ENCODE measurements around the gene SLIT1. TPM values are rescaled to one million over a fixed set of nuclear protein-coding genes. Genes with fewer than 3 reads are reported as not detected.

SLIT1 gene
- total RNA-seq, 1 donor = not detected

- H3K4me2 ChIP-seq (ENCODE audit: insufficient read depth, low read length) = no peak overlapping the region
- H3K9me3 ChIP-seq (ENCODE audit: low read depth, low read length) = no peaks in the 10 kb centered on the region
- no peak overlapping the region for H2AFZ ChIP-seq (ENCODE audit: low read length)
- no peak overlapping the region for H3K4me3 ChIP-seq (ENCODE audit: insufficient read depth, low read length)
- H3K36me3 ChIP-seq (ENCODE audit: insufficient read depth, low read length) = no peaks in the 10 kb centered on the region
- no peak for TF ChIP-seq CTCF (IDR thresholded peaks at IDR 0.05; ENCODE audit: extremely low read depth, low read depth, low read length)
- no peaks in the 10 kb centered on the region for H4K20me1 ChIP-seq (ENCODE audit: insufficient read depth, low read length)
- no peak for DNase-seq (ENCODE audit: insufficient read length, low spot score, missing footprints)
- H3K79me2 ChIP-seq (ENCODE audit: insufficient read depth, low read length) = no peaks in the 10 kb centered on the region
- no peak overlapping the region for H3K27ac ChIP-seq (ENCODE audit: low read depth, low read length)
- H3K4me1 ChIP-seq (ENCODE audit: insufficient read depth, low read length) = no peaks in the 10 kb centered on the region
- H3K27me3 ChIP-seq (ENCODE audit: insufficient read depth, low read length) = peaks cover 6% of the 10 kb centered on the region
These were observed 42.9 kb downstream of the SLIT1 start for GRCh38 chr10:97142834-97143233.

DNA sequence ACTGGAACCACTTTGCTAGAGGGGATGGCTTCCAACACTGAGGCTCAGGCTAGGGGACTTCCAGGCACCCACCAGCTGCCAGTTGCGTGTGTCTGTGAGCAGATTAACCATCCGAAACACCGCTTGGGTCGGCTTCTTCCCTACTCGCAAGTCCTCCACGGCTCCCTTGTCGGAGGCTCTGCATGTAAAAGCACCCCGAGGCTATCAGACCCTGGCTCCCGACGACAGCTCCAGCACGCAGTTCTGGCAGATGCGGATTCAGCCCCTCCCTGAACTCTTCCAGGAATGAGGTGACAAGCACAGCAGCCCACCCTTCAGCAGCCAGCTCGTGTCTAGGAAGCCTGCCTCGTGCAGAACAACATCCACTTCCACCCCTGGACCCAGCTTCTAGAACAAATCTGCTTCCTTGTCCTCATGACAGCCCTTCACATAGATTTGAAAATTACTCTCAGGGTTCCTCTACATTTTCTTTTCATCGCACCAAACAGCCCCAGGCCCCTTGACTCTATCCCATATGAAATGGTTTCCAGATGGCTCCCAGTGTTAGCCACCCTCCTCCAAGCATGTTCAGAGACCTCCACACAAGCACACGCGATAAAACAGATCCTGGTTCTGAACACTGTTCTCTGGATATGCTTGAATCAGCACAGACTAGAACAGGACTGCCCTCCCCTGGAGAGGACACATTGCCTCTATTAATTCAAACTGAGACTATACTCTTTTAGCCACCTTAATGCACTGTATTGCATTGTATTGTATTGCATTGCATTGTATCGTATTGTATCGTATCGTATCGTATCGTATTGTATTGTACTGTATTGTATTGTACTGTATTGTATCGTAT lies 44.6 kb downstream of the SLIT1 start:
- no peak for TF ChIP-seq CTCF (IDR thresholded peaks at IDR 0.05; ENCODE audit: extremely low read depth, low read depth, low read length)
- Histone ChIP-seq H3K4me1 (ENCODE audit: insufficient read depth, low read length) (no peaks in the 10 kb centered on the region), H3K36me3 (ENCODE audit: insufficient read depth, low read length) (no peaks in the 10 kb centered on the region), H3K4me2 (ENCODE audit: insufficient read depth, low read length) (no peak overlapping the region), H2AFZ (ENCODE audit: low read length) (no peak overlapping the region), H3K27ac (ENCODE audit: low read depth, low read length) (no peak overlapping the region), H3K9me3 (ENCODE audit: low read depth, low read length) (no peaks in the 10 kb centered on the region), H3K4me3 (ENCODE audit: insufficient read depth, low read length) (no peak overlapping the region), H3K27me3 (ENCODE audit: insufficient read depth, low read length) (peaks cover 9% of the 10 kb centered on the region), H3K79me2 (ENCODE audit: insufficient read depth, low read length) (no peaks in the 10 kb centered on the region), H4K20me1 (ENCODE audit: insufficient read depth, low read length) (no peaks in the 10 kb centered on the region)
- DNase-seq (ENCODE audit: insufficient read length, low spot score, missing footprints) = no peak

GRCh38 chr10:97140049-97140846 lies 45.5 kb downstream of the SLIT1 start:
- no peaks in the 10 kb centered on the region for H3K36me3 ChIP-seq (ENCODE audit: insufficient read depth, low read length)
- H3K4me1 ChIP-seq (ENCODE audit: insufficient read depth, low read length) = no peaks in the 10 kb centered on the region
- TF ChIP-seq CTCF (IDR thresholded peaks at IDR 0.05; ENCODE audit: extremely low read depth, low read depth, low read length) = no peak
- no peaks in the 10 kb centered on the region for H3K79me2 ChIP-seq (ENCODE audit: insufficient read depth, low read length)
- H3K9me3 ChIP-seq (ENCODE audit: low read depth, low read length) = no peaks in the 10 kb centered on the region
- H2AFZ ChIP-seq (ENCODE audit: low read length) = no peak overlapping the region
- no peak overlapping the region for H3K27ac ChIP-seq (ENCODE audit: low read depth, low read length)
- H3K4me3 ChIP-seq (ENCODE audit: insufficient read depth, low read length) = no peak overlapping the region
- H4K20me1 ChIP-seq (ENCODE audit: insufficient read depth, low read length) = no peaks in the 10 kb centered on the region
- no peak overlapping the region for H3K4me2 ChIP-seq (ENCODE audit: insufficient read depth, low read length)
- H3K27me3 ChIP-seq (ENCODE audit: insufficient read depth, low read length) = peaks cover 9% of the 10 kb centered on the region
- DNase-seq (ENCODE audit: insufficient read length, low spot score, missing footprints) = no peak

DNA sequence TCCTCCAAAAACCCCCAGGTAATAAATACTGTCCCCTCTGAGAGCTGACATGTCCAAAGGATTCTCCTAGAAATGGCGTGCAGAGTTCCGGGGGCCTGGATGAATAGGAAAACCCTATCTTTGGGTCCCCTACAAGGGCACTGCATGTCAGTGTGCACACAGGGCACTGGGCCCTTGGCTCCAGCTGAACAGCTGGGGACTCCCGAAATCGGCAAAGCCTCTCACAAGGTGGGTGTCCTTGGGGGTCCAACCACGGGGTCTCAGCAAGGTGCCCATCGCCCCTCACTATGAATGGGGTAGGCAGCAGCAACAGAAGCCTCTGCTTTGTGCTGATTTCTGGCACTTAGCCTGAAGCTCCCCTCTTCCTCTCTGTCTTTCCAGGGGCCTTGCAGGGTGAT lies 46.1 kb downstream of the SLIT1 start:
- Histone ChIP-seq H3K4me1 (ENCODE audit: insufficient read depth, low read length) (no peaks in the 10 kb centered on the region), H4K20me1 (ENCODE audit: insufficient read depth, low read length) (no peaks in the 10 kb centered on the region), H3K36me3 (ENCODE audit: insufficient read depth, low read length) (no peaks in the 10 kb centered on the region), H3K4me3 (ENCODE audit: insufficient read depth, low read length) (no peak overlapping the region), H3K9me3 (ENCODE audit: low read depth, low read length) (no peaks in the 10 kb centered on the region), H3K4me2 (ENCODE audit: insufficient read depth, low read length) (no peak overlapping the region), H2AFZ (ENCODE audit: low read length) (no peak overlapping the region), H3K27me3 (ENCODE audit: insufficient read depth, low read length) (peaks cover 9% of the 10 kb centered on the region), H3K27ac (ENCODE audit: low read depth, low read length) (no peak overlapping the region), H3K79me2 (ENCODE audit: insufficient read depth, low read length) (no peaks in the 10 kb centered on the region)
- no peak for TF ChIP-seq CTCF (IDR thresholded peaks at IDR 0.05; ENCODE audit: extremely low read depth, low read depth, low read length)
- DNase-seq (ENCODE audit: insufficient read length, low spot score, missing footprints) = no peak

Data from osteoblast (primary cell).